GM12878 (cell line): Measurements from ENCODE around the gene DLAT. TPM values are rescaled to one million over a fixed set of nuclear protein-coding genes. Genes with fewer than 3 reads are reported as not detected.

Experiments used
- ATAC-seq: fragments of 200-7000 bp; cut with Tn5 transposase; 3 replicates; pipeline ENCODE4 v1.9.1; 2020; ENCODE audit warnings: mild to moderate bottlenecking, moderate library complexity
- BruUV-seq: library from RNA; stranded (reverse); fragments of 400-500 nt; replicated peaks from 2 replicates; lab custom pipeline; 2021; lab: Mats Ljungman, UMichigan
- CTCF ChIA-PET: fragments of 300-600 bp; sonication (Branson Sonifier 250); formaldehyde crosslinking; extraction: SDS; loops from one replicate; lab custom pipeline; 2021; ENCODE audit warnings: inconsistent platforms; lab: Yijun Ruan, JAX
- POLR2A ChIA-PET: fragments of 350-600 bp; formaldehyde crosslinking; extraction: SDS; loops from one replicate; lab custom pipeline; 2021; ENCODE audit warnings: inconsistent platforms; lab: Charles Lee
- RAD21 ChIA-PET: fragments of 300-600 bp; sonication (Branson Sonifier 250); formaldehyde crosslinking; loops from one replicate; lab custom pipeline; 2023; ENCODE audit warnings: antibody characterized with exemption; ENCODE audit not compliant: unreplicated experiment; lab: Charles Lee
- SMC1A ChIA-PET: fragments of 300-600 bp; sonication (Branson Sonifier 250); formaldehyde crosslinking; loops from one replicate; lab custom pipeline; 2023; ENCODE audit not compliant: unreplicated experiment, uncharacterized antibody; lab: Charles Lee
- DNase-seq: peaks from one replicate; pipeline ENCODE4 v3.0.0-alpha.2; 2011; ENCODE audit warnings: low read depth, low spot score
- FAIRE-seq: peaks from 3 replicates; lab custom pipeline; 2011; peaks lifted over from hg19 to GRCh38; lab: Jason Lieb, UNC
- H2AFZ ChIP-seq: 2 replicates; pipeline ENCODE4 v1.6.0; 2011; ENCODE audit warnings: low read depth, low read length, control low read depth; ENCODE audit not compliant: control insufficient read depth
- H3K27ac ChIP-seq: 2 replicates; pipeline ENCODE4 v1.5.1; 2011; ENCODE audit warnings: control low read depth; ENCODE audit not compliant: control insufficient read depth, insufficient read depth
- H3K27me3 ChIP-seq, 2 experiments: replicated peaks in 1 of 2; 2 replicates each; pipeline versions ENCODE4 v1.6.0 to v1.6.1; 2011; ENCODE audit warnings: low read length in 1 of 2; ENCODE audit not compliant: control insufficient read depth in 2 of 2, insufficient read depth in 2 of 2
- H3K36me3 ChIP-seq, 2 experiments: 2 replicates each; pipeline ENCODE4 v1.5.1; 2011; ENCODE audit warnings: low read length in 1 of 2; ENCODE audit not compliant: control insufficient read depth in 2 of 2, insufficient read depth in 2 of 2
- H3K4me1 ChIP-seq: 2 replicates; pipeline ENCODE4 v1.6.1; 2011; ENCODE audit warnings: mild to moderate bottlenecking, low read length, moderate library complexity, mixed read lengths; ENCODE audit not compliant: control insufficient read depth, insufficient read depth
- H3K4me2 ChIP-seq: 2 replicates; pipeline ENCODE4 v1.6.0; 2011; ENCODE audit warnings: control low read depth; ENCODE audit not compliant: control insufficient read depth, insufficient read depth
- H3K4me3 ChIP-seq: fragments of 200-600 bp; sonication (generic); 2 replicates; pipeline ENCODE4 v1.5.1; 2016
- H3K79me2 ChIP-seq: 2 replicates; pipeline ENCODE4 v1.6.0; 2011; ENCODE audit warnings: low read length; ENCODE audit not compliant: control insufficient read depth, insufficient read depth
- H3K9ac ChIP-seq: 2 replicates; pipeline ENCODE4 v1.8.0; 2011; ENCODE audit warnings: low read length, control low read depth, mixed read lengths; ENCODE audit not compliant: control insufficient read depth, insufficient read depth
- H3K9me3 ChIP-seq: replicated peaks from 3 replicates; pipeline ENCODE4 v1.5.1; 2011; ENCODE audit warnings: mild to moderate bottlenecking, low read length; ENCODE audit not compliant: control insufficient read depth, insufficient read depth
- H4K20me1 ChIP-seq: 2 replicates; pipeline ENCODE4 v1.6.0; 2011; ENCODE audit not compliant: control insufficient read depth, insufficient read depth
- CBFB ChIP-seq: IDR thresholded peaks from 2 replicates; pipeline ENCODE4 v1.6.1; 2016; ENCODE audit warnings: antibody characterized with exemption, low read depth
- CBX5 ChIP-seq: sonication (generic); IDR thresholded peaks from 2 replicates; pipeline ENCODE4 v1.6.1; 2016; ENCODE audit warnings: low read depth, moderate library complexity, mild to moderate bottlenecking, inconsistent platforms
- CEBPB ChIP-seq, 2 experiments: fragments of 150-350 bp in 1 of 2; IDR thresholded peaks; 2 replicates each; pipeline ENCODE4 v1.6.1; 2012 to 2014; ENCODE audit warnings: low read depth in 2 of 2, low read length in 2 of 2, borderline replicate concordance in 1 of 2, inconsistent platforms in 1 of 2
- EGR1 ChIP-seq, 2 experiments: IDR thresholded peaks; 1 replicate in 1 of 2; 2 replicates in 1 of 2; pipeline ENCODE4 v1.6.1; 2011 to 2012; ENCODE audit warnings: low read depth in 2 of 2, low read length in 2 of 2, borderline replicate concordance in 1 of 2, mild to moderate bottlenecking in 1 of 2, moderate library complexity in 1 of 2
- ETV6 ChIP-seq, 2 experiments: fragments of 450-650 bp in 1 of 2; IDR thresholded peaks in 1 of 2; conservative IDR thresholded peaks in 1 of 2; 2 replicates each; pipeline ENCODE4 v1.6.1; 2014; ENCODE audit warnings: antibody characterized with exemption in 1 of 2, borderline replicate concordance in 1 of 2, low read depth in 1 of 2, mild to moderate bottlenecking in 1 of 2, moderate library complexity in 1 of 2
- IRF3 ChIP-seq: fragments of 450-650 bp; IDR thresholded peaks from 2 replicates; pipeline ENCODE4 v1.6.1; 2014; ENCODE audit warnings: mild to moderate bottlenecking
- KDM1A ChIP-seq: fragments of 200-600 bp; sonication (generic); IDR thresholded peaks from 2 replicates; pipeline ENCODE4 v1.6.1; 2016; ENCODE audit warnings: borderline replicate concordance
- SIX5 ChIP-seq: IDR thresholded peaks from 2 replicates; pipeline ENCODE4 v1.6.1; 2011; ENCODE audit warnings: mild to moderate bottlenecking, low read depth, low read length, moderate library complexity; ENCODE audit not compliant: severe bottlenecking
- SREBF2 ChIP-seq: IDR thresholded peaks from 2 replicates; pipeline ENCODE4 v1.6.1; 2012; ENCODE audit warnings: mild to moderate bottlenecking, low read length
- SUZ12 ChIP-seq: fragments of 200-600 bp; sonication (generic); IDR thresholded peaks from one replicate; pipeline ENCODE4 v1.6.1; 2018; ENCODE audit warnings: antibody characterized with exemption, mild to moderate bottlenecking; ENCODE audit not compliant: unreplicated experiment
- USF2 ChIP-seq: IDR thresholded peaks from 2 replicates; pipeline ENCODE4 v1.6.1; 2011; ENCODE audit warnings: low read depth, low read length, improper control_type of control experiment, borderline replicate concordance
- WRNIP1 ChIP-seq: IDR thresholded peaks from 2 replicates; pipeline ENCODE4 v1.6.1; 2011; ENCODE audit warnings: low read depth, low read length, improper control_type of control experiment, borderline replicate concordance
- ZNF24 ChIP-seq: fragments of 450-650 bp; IDR thresholded peaks from 2 replicates; pipeline ENCODE4 v1.6.1; 2017; ENCODE audit warnings: antibody characterized with exemption, mild to moderate bottlenecking
- WGBS: methylation state at CpG from one replicate; pipeline ENCODE4 v1.1.6; 2016; ENCODE audit warnings: low lambda C conversion rate; ENCODE audit not compliant: insufficient replicate concordance, insufficient coverage; ENCODE audit errors: missing lambda C conversion rate; 5-methylcytosine and 5-hydroxymethylcytosine counted together
- in situ Hi-C: fragments of 300-500 bp; cut with MboI; formaldehyde crosslinking; loops from 9 replicates; pipeline ENCODE4 v1.14.3; 2018; ENCODE audit warnings: mixed read lengths
- intact Hi-C: fragments of 100-400 bp; cut with micrococcal nuclease; formaldehyde crosslinking; loops from one replicate; pipeline ENCODE4 v1.14.2; 2022; ENCODE audit not compliant: unreplicated experiment
- polyA plus RNA-seq, 11 experiments: library from polyadenylated mRNA; depleted of rRNA in 4 of 11; unstranded in 6 of 11; stranded (reverse) in 5 of 11; fragments of >200 nt; fragmentation: Nextera tagmentation in 4 of 11; fragmentation: Illumina TruSeq in 1 of 11; extraction: Ambion mirVana in 4 of 11; extraction: Trizol in 1 of 11; gene quantifications; 1 replicate in 1 of 11; 2 replicates in 10 of 11; pipeline versions ENCODE4 v1.2.1 to v1.2.3, GENCODE V29; 2011 to 2016; ENCODE audit warnings: inconsistent platforms in 2 of 11, missing spikeins in 2 of 11, low read depth in 1 of 11
- total RNA-seq, 4 experiments: library from RNA; depleted of rRNA in 3 of 4; stranded (reverse); fragments of >200 nt in 3 of 4; fragmentation: Illumina TruSeq in 1 of 4; extraction: Trizol in 1 of 4; gene quantifications; 2 replicates each; pipeline versions ENCODE4 v1.2.1 to v1.2.3, GENCODE V29; 2013 to 2021
- TF ChIP-seq, protein P1 (sequence below): IDR thresholded peaks from 2 replicates; pipeline ENCODE4 v1.6.1; 2012; ENCODE audit warnings: low read depth, low read length, improper control_type of control experiment

DLAT gene
- total and polyA plus RNA-seq, 10 of the 15 experiments (the other 5 are each of a cell fraction or from before 2014, with no cell fraction given) = 16.5 to 79.9 (median 43.8) TPM

DNA sequence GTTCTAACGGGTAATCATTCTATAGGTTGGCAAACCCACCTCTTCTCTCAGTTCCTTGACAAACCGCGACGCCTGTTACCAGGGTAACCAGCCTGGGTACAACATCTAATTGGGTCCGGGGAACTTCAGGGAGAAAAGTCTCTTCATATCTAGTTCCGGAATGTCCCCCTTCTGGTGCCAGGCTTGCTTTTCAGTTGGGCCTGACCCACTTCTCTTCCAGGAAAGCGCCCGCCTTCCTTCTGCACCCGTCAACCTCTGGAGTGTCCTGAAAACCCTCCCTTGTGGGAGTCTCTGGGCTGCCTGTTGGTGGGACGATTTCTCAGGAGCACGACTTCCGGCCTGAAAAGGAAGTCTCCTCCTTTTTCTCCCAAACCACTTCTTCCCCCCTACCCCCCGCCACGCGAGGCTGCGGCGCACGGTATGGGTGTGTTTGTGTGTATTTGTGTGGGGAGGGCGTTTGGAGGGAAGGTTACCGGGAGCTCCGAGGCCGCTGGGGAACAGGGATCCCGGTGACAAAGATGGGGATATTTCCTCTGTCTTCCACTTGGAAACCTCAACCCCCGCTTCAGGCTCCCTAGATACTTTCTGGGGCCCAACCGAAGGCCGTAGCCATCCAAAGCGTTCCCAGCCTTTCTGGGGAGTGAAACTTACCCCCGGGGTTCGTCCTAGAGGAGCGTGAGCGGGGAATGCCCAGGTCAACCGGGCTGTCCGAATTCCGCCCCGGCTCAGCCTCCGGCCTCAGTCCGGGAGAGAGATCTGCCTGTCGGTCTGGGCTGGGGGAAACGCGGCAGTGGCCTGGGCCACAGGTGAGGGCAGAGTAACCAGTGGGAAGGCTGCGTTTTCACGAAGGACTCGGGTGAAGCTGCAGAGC, 49.0 kb downstream of the DLAT start, which contains the start of the genes NKAPD1 and PIH1D2:
Gene NKAPD1 (plus strand): TSS at position 359 of the 871 bp plus-strand sequence. CDS start 1,276 bp downstream, outside the sequence.
Gene PIH1D2 (minus strand): TSS at position 77 of the 871 bp plus-strand sequence. CDS start 843 bp downstream, outside the sequence.
- Histone ChIP-seq H3K9ac (peak within 1 kb of the TSS; percentile 94), H3K4me2 (peak within 1 kb of the TSS; percentile 94), H3K27ac (peak within 1 kb of the TSS; percentile 97), H4K20me1 (no peaks in the 10 kb centered on the region), H3K4me3 (peak within 1 kb of the TSS; percentile 85), H3K9me3 (no peaks in the 10 kb centered on the region), H3K79me2 (peaks cover 20% of the 10 kb centered on the region), H3K27me3 (no peaks in the 10 kb centered on the region), H2AFZ (peak within 1 kb of the TSS; percentile 94), H3K36me3 (no peaks in the 10 kb centered on the region), H3K4me1 (0 out of 2 replicates have a peak, but pooled peaks cover 3% of the 10 kb centered on the region)
- ChIA-PET SMC1A (interaction anchor here (1.2 to 1.6 kb wide), 2 partner anchors 10 to 12 kb away, joined by 3 to 4 read pairs; partner anchors contain the start of genes SDHD and TIMM8B), RAD21 (no interaction called here), POLR2A (interaction anchor here (2.8 kb wide), 1 partner anchor 13 kb away, joined by 9 read pairs; the partner anchor contains the start of genes SDHD and TIMM8B), CTCF (interaction anchor here (1.2 kb wide), 1 partner anchor 142 kb away, joined by 3 read pairs; no protein-coding TSS in a partner anchor)
- DNase-seq = peak; percentile 88
- peak; percentile 89 for FAIRE-seq
- no TSS peak for BruUV-seq
- under 1% methylated on average over 43 of the region's 43 CpGs for whole genome bisulfite sequencing
- peak; percentile 92 for ATAC-seq
- intact Hi-C loops = loop anchor here (1.0 to 2.0 kb wide), 2 partner anchors 12 to 49 kb away; partner anchors contain the start of genes DLAT, SDHD and TIMM8B
- in situ Hi-C loops = no loop called here
- TF ChIP-seq IRF3 (peak; percentile 60; the same call in 1 of the 2 replicates), KDM1A (no peak), CEBPB (IDR thresholded peaks at IDR 0.05; ENCODE audit: borderline replicate concordance in 1 of 2, low read depth in 2 of 2, low read length in 2 of 2) (no peak), ZNF24 (0 out of 2 replicates have a peak, but pooled peaks have one; percentile 24), SUZ12 (no peak), WRNIP1 (peak; percentile 97; the same call in 1 of the 2 replicates), SIX5 (no peak), USF2 (no peak), SREBF2 (peak; percentile 35; the same call in 1 of the 2 replicates), CBFB (no peak; the same call in 1 of the 2 replicates), CBX5 (0 out of 2 replicates have a peak, but pooled peaks have one; percentile 68), EGR1 (IDR thresholded peaks at IDR 0.05; ENCODE audit: borderline replicate concordance in 1 of 2, low read depth in 2 of 2, low read length in 2 of 2) (peak in 1 of 2 experiments; percentile 44; a peak in 1 of 3 replicates), ETV6 (conservative IDR thresholded peaks at IDR 0.05 in 1 of 2, IDR thresholded peaks at IDR 0.05 in 1 of 2; ENCODE audit: borderline replicate concordance in 1 of 2, low read depth in 1 of 2) (peak in 1 of 2 experiments; percentile 51; a peak in 1 of 4 replicates)
- TF ChIP-seq, protein P1, sequence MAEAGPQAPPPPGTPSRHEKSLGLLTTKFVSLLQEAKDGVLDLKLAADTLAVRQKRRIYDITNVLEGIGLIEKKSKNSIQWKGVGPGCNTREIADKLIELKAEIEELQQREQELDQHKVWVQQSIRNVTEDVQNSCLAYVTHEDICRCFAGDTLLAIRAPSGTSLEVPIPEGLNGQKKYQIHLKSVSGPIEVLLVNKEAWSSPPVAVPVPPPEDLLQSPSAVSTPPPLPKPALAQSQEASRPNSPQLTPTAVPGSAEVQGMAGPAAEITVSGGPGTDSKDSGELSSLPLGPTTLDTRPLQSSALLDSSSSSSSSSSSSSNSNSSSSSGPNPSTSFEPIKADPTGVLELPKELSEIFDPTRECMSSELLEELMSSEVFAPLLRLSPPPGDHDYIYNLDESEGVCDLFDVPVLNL = no peak
